HFFc6 (cell line): ENCODE measurements around the gene ZDHHC23. TPM values are rescaled to one million over a fixed set of nuclear protein-coding genes. Genes with fewer than 3 reads are reported as not detected.

Source experiments
- DNase-seq: peaks from one replicate; pipeline ENCODE4 v3.0.0-alpha.2; 2018
- H3K27ac Mint-ChIP-seq: 2 replicates; pipeline ENCODE4 v1.8.0; 2020; ENCODE audit warnings: mild to moderate bottlenecking, mixed read lengths
- H3K27me3 Mint-ChIP-seq: 2 replicates; pipeline ENCODE4 v1.8.0; 2021; ENCODE audit warnings: mild to moderate bottlenecking, moderate library complexity, mixed read lengths; ENCODE audit not compliant: insufficient read depth
- H3K36me3 Mint-ChIP-seq: 2 replicates; pipeline ENCODE4 v1.8.0; 2021; ENCODE audit warnings: low read depth, mixed read lengths
- H3K4me1 Mint-ChIP-seq: 2 replicates; pipeline ENCODE4 v1.8.0; 2020; ENCODE audit warnings: low read depth, mixed read lengths
- H3K4me3 Mint-ChIP-seq: 2 replicates; pipeline ENCODE4 v1.8.0; 2020; ENCODE audit warnings: mild to moderate bottlenecking, moderate library complexity, mixed read lengths
- H3K9me3 Mint-ChIP-seq: 2 replicates; pipeline ENCODE4 v1.8.0; 2020; ENCODE audit warnings: mild to moderate bottlenecking, mixed read lengths
- total RNA-seq, 6 experiments: library from RNA; stranded (reverse); fragmentation: NEBNext Ultra II Directional; extraction: Animal tissue kit (Norgen Biotek cat#: 25700); gene quantifications; 2 replicates in 1 of 6; 3 replicates in 5 of 6; pipeline ENCODE4 v1.2.3, GENCODE V29; 2021
- TF ChIP-seq, protein P1 (sequence below): fragments of 200-600 bp; sonication (generic); IDR thresholded peaks from 2 replicates; pipeline ENCODE4 v1.5.0; 2021; ENCODE audit warnings: antibody characterized with exemption, mild to moderate bottlenecking

Gene ZDHHC23
- total RNA-seq, 6 experiments from 2014 or later, result 4.6 to 7.5 (median 6.4) TPM

DNA sequence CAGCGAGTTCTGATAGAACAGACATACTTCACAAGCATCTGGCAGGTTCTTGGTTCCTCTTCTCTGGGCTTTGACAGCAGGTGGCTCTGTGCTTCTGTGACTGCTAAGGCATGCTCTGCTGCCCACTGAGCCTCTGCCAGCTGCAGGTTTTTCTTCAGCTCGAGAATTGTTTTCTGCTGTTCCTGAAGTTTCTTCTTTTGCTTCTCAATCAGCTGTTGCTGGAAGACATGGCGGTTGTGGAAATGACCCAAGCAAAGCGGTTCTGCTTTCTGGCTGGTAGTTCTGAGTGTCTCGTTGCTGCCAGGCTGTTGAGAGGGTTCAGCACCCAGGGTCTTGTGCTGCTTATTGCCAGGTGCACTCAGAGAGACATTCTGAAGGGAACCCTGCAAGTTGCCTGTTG, 57.7 kb downstream of the ZDHHC23 start:
- Mint-ChIP-seq H3K4me1 (no peaks in the 10 kb centered on the region), H3K27me3 (no peaks in the 10 kb centered on the region), H3K36me3 (peaks cover 8% of the 10 kb centered on the region), H3K27ac (no peak overlapping the region), H3K9me3 (peaks cover 6% of the 10 kb centered on the region; the same call in 1 of the 2 replicates), H3K4me3 (no peak overlapping the region)
- DNase-seq, result no peak
- TF ChIP-seq, protein P1, sequence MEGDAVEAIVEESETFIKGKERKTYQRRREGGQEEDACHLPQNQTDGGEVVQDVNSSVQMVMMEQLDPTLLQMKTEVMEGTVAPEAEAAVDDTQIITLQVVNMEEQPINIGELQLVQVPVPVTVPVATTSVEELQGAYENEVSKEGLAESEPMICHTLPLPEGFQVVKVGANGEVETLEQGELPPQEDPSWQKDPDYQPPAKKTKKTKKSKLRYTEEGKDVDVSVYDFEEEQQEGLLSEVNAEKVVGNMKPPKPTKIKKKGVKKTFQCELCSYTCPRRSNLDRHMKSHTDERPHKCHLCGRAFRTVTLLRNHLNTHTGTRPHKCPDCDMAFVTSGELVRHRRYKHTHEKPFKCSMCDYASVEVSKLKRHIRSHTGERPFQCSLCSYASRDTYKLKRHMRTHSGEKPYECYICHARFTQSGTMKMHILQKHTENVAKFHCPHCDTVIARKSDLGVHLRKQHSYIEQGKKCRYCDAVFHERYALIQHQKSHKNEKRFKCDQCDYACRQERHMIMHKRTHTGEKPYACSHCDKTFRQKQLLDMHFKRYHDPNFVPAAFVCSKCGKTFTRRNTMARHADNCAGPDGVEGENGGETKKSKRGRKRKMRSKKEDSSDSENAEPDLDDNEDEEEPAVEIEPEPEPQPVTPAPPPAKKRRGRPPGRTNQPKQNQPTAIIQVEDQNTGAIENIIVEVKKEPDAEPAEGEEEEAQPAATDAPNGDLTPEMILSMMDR, result no peak

DNA sequence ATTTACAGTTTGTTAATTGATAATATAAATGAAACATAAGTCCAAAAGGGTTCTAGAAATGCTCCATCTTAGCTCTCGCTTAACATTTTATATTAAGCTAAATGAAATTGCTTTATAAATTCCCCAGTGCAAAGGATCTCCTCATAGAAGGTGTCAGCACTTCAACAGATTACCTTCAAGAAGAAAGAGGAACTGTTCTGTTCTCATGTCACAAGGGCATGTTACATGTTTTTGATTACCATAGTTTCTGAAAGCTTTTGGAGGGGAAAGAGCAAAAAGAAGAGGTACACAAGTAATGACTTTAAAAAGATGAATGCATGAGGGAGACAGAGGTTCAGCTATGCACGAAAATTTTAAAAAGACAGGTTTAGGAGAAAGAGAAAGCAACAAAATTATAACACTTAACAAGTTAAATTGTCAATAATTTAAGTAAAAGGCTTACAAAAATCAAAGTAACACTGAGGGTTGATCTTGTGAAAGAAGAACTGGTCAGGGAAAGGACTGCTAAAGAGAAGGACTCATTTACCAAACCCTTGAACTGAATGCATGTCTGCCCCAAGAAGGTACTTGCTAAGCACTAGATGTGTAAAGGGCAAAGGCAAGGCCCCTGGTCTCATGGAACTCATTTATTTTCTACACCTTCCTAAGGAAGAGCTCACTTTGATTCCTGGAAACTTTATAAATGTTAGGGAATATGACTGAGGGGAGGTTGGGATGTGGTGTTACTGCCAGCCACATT, 63.4 kb downstream of the ZDHHC23 start:
- DNase-seq, result no peak
- no peak overlapping the region for H3K4me3 Mint-ChIP-seq
- no peaks in the 10 kb centered on the region for H3K9me3 Mint-ChIP-seq
- H3K4me1 Mint-ChIP-seq, result no peaks in the 10 kb centered on the region
- H3K27ac Mint-ChIP-seq, result no peak overlapping the region
- no peaks in the 10 kb centered on the region for H3K36me3 Mint-ChIP-seq
- H3K27me3 Mint-ChIP-seq, result no peaks in the 10 kb centered on the region
- TF ChIP-seq, protein P1, result no peak

Other genes starting within 250 kb of the ZDHHC23 start
- gene NAA50, start 201.8 kb upstream of the ZDHHC23 start, total RNA-seq, result 100 to 1,000 TPM; 146 to 178 (median 171) TPM
- 100 to 1,000 TPM in 4 of 6 experiments, 10 to 100 TPM in 2; 99.4 to 110 (median 101) TPM for gene ATP6V1A, start 201.0 kb upstream of the ZDHHC23 start, total RNA-seq
- 1 to 10 TPM; 5.6 to 7.0 (median 6.3) TPM for gene GRAMD1C, start 109.2 kb upstream of the ZDHHC23 start, total RNA-seq
- 1 to 10 TPM in 4 of 6 experiments, under 1 TPM in 2; 0.83 to 1.5 (median 1.2) TPM for gene CCDC191, start 108.5 kb downstream of the ZDHHC23 start, total RNA-seq
- 10 to 100 TPM; 18.1 to 23.2 (median 22.0) TPM for gene QTRT2, start 108.7 kb downstream of the ZDHHC23 start, total RNA-seq
- gene DRD3, start 231.0 kb downstream of the ZDHHC23 start, total RNA-seq, result not detected